ENCODE results near the gene CCSER1. TPM values are rescaled to one million over a fixed set of nuclear protein-coding genes. Genes with fewer than 3 reads are reported as not detected.

Gene CCSER1
- total and polyA plus RNA-seq, 4 donors = 0.18 to 2.3 (median 1.2) TPM

- TF ChIP-seq JUND (IDR thresholded peaks at IDR 0.05) = no peak
- TF ChIP-seq YY1 (IDR thresholded peaks at IDR 0.05) = no peak
- no peak for TF ChIP-seq EGR1 (IDR thresholded peaks at IDR 0.05; ENCODE audit: low read depth in 2 of 2)
- TF ChIP-seq RXRA (IDR thresholded peaks at IDR 0.05) = no peak
- no peak for TF ChIP-seq TAF1 (conservative IDR thresholded peaks at IDR 0.05)
- no peaks in the 10 kb centered on the region for H3K4me1 ChIP-seq (ENCODE audit: control insufficient read depth in 4 of 4, insufficient read depth in 4 of 4, low read length in 3 of 4)
- no peak overlapping the region for H3K4me3 ChIP-seq (ENCODE audit: low read depth in 1 of 3, low read length in 3 of 3)
Measured at GRCh38 chr4:90648311-90648710, 521.1 kb downstream of the CCSER1 start.

GRCh38 chr4:90648791-90649190 lies 521.6 kb downstream of the CCSER1 start:
- H3K36me3 ChIP-seq (ENCODE audit: control insufficient read depth in 4 of 4, insufficient read depth in 3 of 4, low read depth in 1 of 4, low read length in 3 of 4) = no peaks in the 10 kb centered on the region
- 77% methylated on average over 2 of the region's 2 CpGs for WGBS
- no peak for DNase-seq (ENCODE audit: low spot score)
- TF ChIP-seq FOXA2 (IDR thresholded peaks at IDR 0.05) (no peak), NR2F2 (IDR thresholded peaks at IDR 0.05) (no peak), REST (IDR thresholded peaks at IDR 0.05) (no peak), HNF4A (conservative IDR thresholded peaks at IDR 0.05) (no peak), YY1 (IDR thresholded peaks at IDR 0.05) (no peak), TAF1 (conservative IDR thresholded peaks at IDR 0.05) (no peak), ZBTB33 (IDR thresholded peaks at IDR 0.05) (no peak), FOXA1 (IDR thresholded peaks at IDR 0.05) (no peak), EGR1 (IDR thresholded peaks at IDR 0.05; ENCODE audit: low read depth in 2 of 2) (no peak), RAD21 (IDR thresholded peaks at IDR 0.05) (no peak)
- TF ChIP-seq, protein P1, sequence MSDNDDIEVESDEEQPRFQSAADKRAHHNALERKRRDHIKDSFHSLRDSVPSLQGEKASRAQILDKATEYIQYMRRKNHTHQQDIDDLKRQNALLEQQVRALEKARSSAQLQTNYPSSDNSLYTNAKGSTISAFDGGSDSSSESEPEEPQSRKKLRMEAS (IDR thresholded peaks at IDR 0.05) = no peak
- H3K27me3 ChIP-seq (ENCODE audit: control insufficient read depth in 4 of 4, insufficient read depth in 4 of 4, low read length in 3 of 4) = no peaks in the 10 kb centered on the region
- H3K9me3 ChIP-seq (ENCODE audit: control insufficient read depth in 4 of 4, low read length in 3 of 4) = no peaks in the 10 kb centered on the region
- H3K9ac ChIP-seq (ENCODE audit: low read depth in 1 of 2, low read length in 2 of 2) = no peak overlapping the region
- no peak overlapping the region for H3K4me3 ChIP-seq (ENCODE audit: low read depth in 1 of 3, low read length in 3 of 3)
- H3K4me1 ChIP-seq (ENCODE audit: control insufficient read depth in 4 of 4, insufficient read depth in 4 of 4, low read length in 3 of 4) = no peaks in the 10 kb centered on the region
- H3K27ac ChIP-seq (ENCODE audit: low read depth in 1 of 2, low read length in 2 of 2) = no peak overlapping the region

More at GRCh38 chr4:90648311-90648710, 521.1 kb downstream of the CCSER1 start:
- H3K9ac ChIP-seq (ENCODE audit: low read depth in 1 of 2, low read length in 2 of 2) = no peak overlapping the region
- H3K27me3 ChIP-seq (ENCODE audit: control insufficient read depth in 4 of 4, insufficient read depth in 4 of 4, low read length in 3 of 4) = no peaks in the 10 kb centered on the region
- no peaks in the 10 kb centered on the region for H3K9me3 ChIP-seq (ENCODE audit: control insufficient read depth in 4 of 4, low read length in 3 of 4)
- no peak overlapping the region for H3K27ac ChIP-seq (ENCODE audit: low read depth in 1 of 2, low read length in 2 of 2)
- H3K36me3 ChIP-seq (ENCODE audit: control insufficient read depth in 4 of 4, insufficient read depth in 3 of 4, low read depth in 1 of 4, low read length in 3 of 4) = no peaks in the 10 kb centered on the region
- no peak for DNase-seq (ENCODE audit: low spot score)

- TF ChIP-seq JUND (IDR thresholded peaks at IDR 0.05) = no peak
- no peak for DNase-seq (ENCODE audit: low spot score)
- Histone ChIP-seq H3K4me3 (ENCODE audit: low read depth in 1 of 3, low read length in 3 of 3) (no peak overlapping the region), H3K9ac (ENCODE audit: low read depth in 1 of 2, low read length in 2 of 2) (no peak overlapping the region), H3K27me3 (ENCODE audit: control insufficient read depth in 4 of 4, insufficient read depth in 4 of 4, low read length in 3 of 4) (no peaks in the 10 kb centered on the region), H3K36me3 (ENCODE audit: control insufficient read depth in 4 of 4, insufficient read depth in 3 of 4, low read depth in 1 of 4, low read length in 3 of 4) (no peaks in the 10 kb centered on the region), H3K9me3 (ENCODE audit: control insufficient read depth in 4 of 4, low read length in 3 of 4) (no peaks in the 10 kb centered on the region), H3K27ac (ENCODE audit: low read depth in 1 of 2, low read length in 2 of 2) (no peak overlapping the region), H3K4me1 (ENCODE audit: control insufficient read depth in 4 of 4, insufficient read depth in 4 of 4, low read length in 3 of 4) (no peaks in the 10 kb centered on the region)
- 78% methylated on average over 3 of the region's 3 CpGs for WGBS
Measured at GRCh38 chr4:90660672-90661071, 533.5 kb downstream of the CCSER1 start.

All from liver (tissue), 9 donors.